SK-N-SH treated with all-trans-retinoic acid at 6 μM for 48 hours (cell line): Measurements from ENCODE around the gene MAP3K2.

Experiments used
- ISL1 ChIP-seq: fragments of 250-450 bp; sonication (Bioruptor Pico); IDR thresholded peaks from 2 replicates; pipeline ENCODE4 v2.1.2; 2022; ENCODE audit warnings: mild to moderate bottlenecking, moderate library complexity
- ZC3H10 ChIP-seq: fragments of 250-450 bp; sonication (Bioruptor Pico); IDR thresholded peaks from 2 replicates; pipeline ENCODE4 v1.5.1; 2021; ENCODE audit warnings: mild to moderate bottlenecking, moderate library complexity
- ZFP3 ChIP-seq: fragments of 250-450 bp; sonication (Bioruptor Pico); IDR thresholded peaks from 2 replicates; pipeline ENCODE4 v1.5.0; 2020; ENCODE audit warnings: mild to moderate bottlenecking, moderate library complexity
- ZNF565 ChIP-seq: fragments of 450-650 bp; formaldehyde crosslinking; conservative IDR thresholded peaks from 2 replicates; pipeline ENCODE4 v1.5.0; 2020; ENCODE audit warnings: low read depth, mild to moderate bottlenecking, moderate library complexity
- ZNF70 ChIP-seq: fragments of 450-650 bp; formaldehyde crosslinking; IDR thresholded peaks from 2 replicates; pipeline ENCODE4 v1.5.0; 2020; ENCODE audit warnings: mild to moderate bottlenecking, moderate library complexity
- TF ChIP-seq, protein P1 (sequence below): fragments of 250-450 bp; sonication (Bioruptor Pico); IDR thresholded peaks from 2 replicates; pipeline ENCODE4 v1.5.1; 2020; ENCODE audit warnings: low read depth, mild to moderate bottlenecking, moderate library complexity

DNA sequence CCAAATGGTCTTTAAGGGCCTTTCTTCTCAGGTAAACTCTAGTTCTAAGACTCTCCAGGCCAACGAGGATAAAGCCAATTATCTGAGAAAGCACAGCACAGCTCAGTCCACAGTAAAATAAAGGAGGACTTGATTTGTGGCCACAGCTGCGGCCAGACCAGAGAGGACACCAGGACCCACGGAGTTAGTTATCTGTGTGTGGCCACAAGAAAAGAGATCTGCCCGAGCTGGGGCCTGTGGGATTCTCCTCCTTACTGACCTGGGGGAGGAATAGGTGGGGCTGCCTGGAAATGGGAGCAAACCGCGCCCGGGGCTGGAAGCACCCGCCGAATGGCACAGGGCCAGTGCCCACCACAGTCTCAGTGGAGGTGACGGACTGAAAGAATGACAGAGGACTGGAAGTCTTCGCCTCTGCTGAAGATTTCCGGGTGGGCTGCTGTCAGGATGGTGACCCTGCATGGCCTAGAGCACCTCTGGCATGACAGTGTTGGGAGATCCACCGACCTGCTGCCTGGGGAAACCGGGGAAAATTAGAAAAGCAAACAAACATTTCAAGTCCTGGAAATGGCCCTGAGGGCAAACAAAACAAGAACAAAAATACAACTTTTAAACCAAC lies 43.7 kb upstream of the MAP3K2 start:
- TF ChIP-seq ZC3H10 (CRISPR knock-in tag): no peak
- TF ChIP-seq ZNF70 (CRISPR knock-in tag): no peak
- TF ChIP-seq, protein P1, sequence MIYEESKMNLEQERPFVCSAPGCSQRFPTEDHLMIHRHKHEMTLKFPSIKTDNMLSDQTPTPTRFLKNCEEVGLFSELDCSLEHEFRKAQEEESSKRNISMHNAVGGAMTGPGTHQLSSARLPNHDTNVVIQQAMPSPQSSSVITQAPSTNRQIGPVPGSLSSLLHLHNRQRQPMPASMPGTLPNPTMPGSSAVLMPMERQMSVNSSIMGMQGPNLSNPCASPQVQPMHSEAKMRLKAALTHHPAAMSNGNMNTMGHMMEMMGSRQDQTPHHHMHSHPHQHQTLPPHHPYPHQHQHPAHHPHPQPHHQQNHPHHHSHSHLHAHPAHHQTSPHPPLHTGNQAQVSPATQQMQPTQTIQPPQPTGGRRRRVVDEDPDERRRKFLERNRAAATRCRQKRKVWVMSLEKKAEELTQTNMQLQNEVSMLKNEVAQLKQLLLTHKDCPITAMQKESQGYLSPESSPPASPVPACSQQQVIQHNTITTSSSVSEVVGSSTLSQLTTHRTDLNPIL: no peak
- no peak for TF ChIP-seq ZFP3 (CRISPR knock-in tag)
- TF ChIP-seq ZNF565 (CRISPR knock-in tag): no peak
- TF ChIP-seq ISL1: no peak
